ENCODE measurements around the gene C12orf75.
"Not testable (repeated sequence)": the region's sequence is repeated elsewhere in the genome, so short reads cannot be mapped to it uniquely, and the experiment has no call there.

Gene C12orf75

GRCh38 chr12:105337391-105337790 lies 6.9 kb downstream of the C12orf75 start:
- no peak for DNase-seq

- no peak for DNase-seq
Measured at GRCh38 chr12:105338966-105339365, 8.5 kb downstream of the C12orf75 start.

- no peak for DNase-seq
Measured at GRCh38 chr12:105341010-105341409, 10.5 kb downstream of the C12orf75 start.

GRCh38 chr12:105341620-105342019 lies 11.1 kb downstream of the C12orf75 start:
- DNase-seq = not testable (repeated sequence)

- DNase-seq = peak; percentile 37
Measured at GRCh38 chr12:105342464-105342863, 12.0 kb downstream of the C12orf75 start.

GRCh38 chr12:105343836-105344235 lies 13.3 kb downstream of the C12orf75 start:
- no peak for DNase-seq

- DNase-seq = peak; percentile 82
Measured at GRCh38 chr12:105347499-105347898, 17.0 kb downstream of the C12orf75 start.

- no peak for DNase-seq
Measured at GRCh38 chr12:105348142-105348541, 17.7 kb downstream of the C12orf75 start.

GRCh38 chr12:105348561-105348960 lies 18.1 kb downstream of the C12orf75 start:
- no peak for DNase-seq

- DNase-seq = no peak
Measured at GRCh38 chr12:105349138-105349537, 18.6 kb downstream of the C12orf75 start.

- DNase-seq = no peak
Measured at GRCh38 chr12:105351523-105351922, 21.0 kb downstream of the C12orf75 start.

- no peak for DNase-seq
Measured at GRCh38 chr12:105352052-105352451, 21.6 kb downstream of the C12orf75 start.

- no peak for DNase-seq
Measured at GRCh38 chr12:105352940-105353635, 22.6 kb downstream of the C12orf75 start.

GRCh38 chr12:105355752-105356151 lies 25.3 kb downstream of the C12orf75 start:
- DNase-seq = no peak

- no peak for DNase-seq
Measured at GRCh38 chr12:105357162-105357691, 26.7 kb downstream of the C12orf75 start.

GRCh38 chr12:105358789-105359188 lies 28.3 kb downstream of the C12orf75 start:
- no peak for DNase-seq

- DNase-seq = no peak
Measured at GRCh38 chr12:105359856-105360255, 29.4 kb downstream of the C12orf75 start.

GRCh38 chr12:105363890-105364289 lies 33.4 kb downstream of the C12orf75 start:
- DNase-seq = no peak

GRCh38 chr12:105365231-105365630 lies 34.7 kb downstream of the C12orf75 start:
- no peak for DNase-seq

- no peak for DNase-seq
Measured at GRCh38 chr12:105368047-105368646, 37.7 kb downstream of the C12orf75 start.

- no peak for DNase-seq
Measured at GRCh38 chr12:105369014-105369413, 38.5 kb downstream of the C12orf75 start.

GRCh38 chr12:105374303-105374702 lies 43.8 kb downstream of the C12orf75 start:
- no peak for DNase-seq

GRCh38 chr12:105377077-105377476 lies 46.6 kb downstream of the C12orf75 start:
- no peak for DNase-seq

- DNase-seq = peak; percentile 21
Measured at GRCh38 chr12:105378911-105379310, 48.4 kb downstream of the C12orf75 start.

Measured in NCI-H82 (cell line).